ENCODE measurements around the gene RUBCNL.

RUBCNL gene

DNA sequence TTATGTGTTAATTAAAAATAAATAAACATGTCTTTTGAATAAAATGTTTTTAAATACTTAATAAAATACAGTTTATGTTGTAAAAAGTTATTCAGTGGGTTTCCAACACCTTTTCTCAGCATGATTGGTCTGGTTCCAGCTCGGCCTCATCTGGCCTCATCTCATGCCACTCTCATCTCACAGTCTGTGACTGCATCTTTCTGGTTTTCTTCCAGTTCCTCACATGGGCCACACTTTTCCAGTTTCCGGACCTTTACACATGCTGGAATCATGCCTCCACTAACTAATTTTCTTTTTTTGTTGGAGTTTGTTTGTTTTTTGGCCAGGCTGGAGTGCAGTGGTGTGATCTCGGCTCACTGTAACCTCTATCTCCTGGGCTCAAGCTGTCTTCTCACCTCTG is 82.5 kb downstream of the RUBCNL start:
- DNase-seq (ENCODE audit: low spot score) = no peak

DNA sequence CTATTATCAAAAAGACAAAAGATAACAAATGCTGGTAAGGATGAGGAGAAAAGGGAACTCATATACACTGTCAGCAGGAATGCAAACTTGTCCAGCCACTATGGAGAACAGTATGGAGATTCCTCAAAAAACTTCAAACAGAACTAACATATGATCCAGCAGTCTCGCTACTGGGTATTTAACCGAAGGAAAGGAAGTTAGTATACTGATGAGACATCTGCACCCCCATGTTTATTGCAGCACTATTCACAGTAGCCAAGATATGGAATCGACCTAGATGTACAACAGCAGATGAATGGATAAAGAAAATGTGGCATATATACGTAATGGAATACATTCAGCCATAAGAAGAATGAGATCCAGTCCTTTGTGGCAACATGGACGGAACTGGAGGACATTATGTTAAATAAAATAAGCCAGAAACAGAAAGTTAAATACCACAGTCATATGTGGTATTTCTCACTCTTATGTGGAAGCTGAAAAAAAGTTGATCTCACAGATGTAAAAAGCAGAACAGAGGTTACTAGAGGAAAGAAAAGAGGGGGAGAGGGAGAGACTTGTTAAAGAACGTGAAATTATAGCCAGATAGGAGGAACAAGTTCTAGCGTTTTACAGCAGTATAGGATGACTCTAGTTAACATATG is 83.2 kb downstream of the RUBCNL start:
- DNase-seq (ENCODE audit: low spot score) = no peak

DNA sequence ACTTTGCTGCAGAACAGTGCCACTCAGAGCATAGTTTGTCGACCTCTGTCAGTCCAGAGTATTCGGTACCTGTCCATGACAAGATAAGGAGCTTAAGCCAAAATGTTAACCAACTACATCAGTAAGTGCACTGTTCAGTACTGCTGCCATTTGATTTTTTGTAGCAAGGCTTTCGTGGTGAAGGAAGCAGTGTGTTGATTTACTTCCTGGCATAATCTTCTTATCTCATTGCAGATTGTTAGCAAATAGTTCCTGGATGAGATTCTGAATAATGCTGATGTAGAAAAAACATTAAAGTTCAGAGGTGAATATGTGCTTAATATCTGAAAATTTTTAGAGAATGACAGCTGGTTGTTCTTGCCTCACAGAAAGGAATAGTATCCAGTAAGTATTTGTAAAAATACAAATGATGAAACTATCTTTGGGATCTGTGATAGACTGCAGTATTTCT is 89.7 kb downstream of the RUBCNL start:
- peak; percentile 17 for DNase-seq (ENCODE audit: low spot score)

DNA sequence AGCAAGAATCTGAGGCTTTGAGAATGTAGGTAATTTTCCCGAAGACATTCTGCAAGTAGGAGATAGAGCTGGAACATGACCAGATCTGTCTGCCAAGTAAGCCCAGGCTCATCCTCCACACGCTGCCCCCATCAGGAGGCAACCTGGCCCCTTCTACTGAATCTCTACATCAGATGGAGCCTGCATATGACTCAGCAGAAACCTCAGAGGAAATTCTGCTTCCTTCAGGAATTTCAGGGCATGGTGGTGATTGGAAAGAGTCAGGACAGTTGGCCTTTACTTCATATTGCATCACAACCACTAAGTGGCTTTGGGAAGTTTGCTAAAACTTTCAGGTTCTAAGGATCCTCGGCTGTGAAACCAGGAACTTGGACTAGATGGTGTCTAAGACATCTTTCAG is 90.1 kb downstream of the RUBCNL start:
- no peak for DNase-seq (ENCODE audit: low spot score)

DNA sequence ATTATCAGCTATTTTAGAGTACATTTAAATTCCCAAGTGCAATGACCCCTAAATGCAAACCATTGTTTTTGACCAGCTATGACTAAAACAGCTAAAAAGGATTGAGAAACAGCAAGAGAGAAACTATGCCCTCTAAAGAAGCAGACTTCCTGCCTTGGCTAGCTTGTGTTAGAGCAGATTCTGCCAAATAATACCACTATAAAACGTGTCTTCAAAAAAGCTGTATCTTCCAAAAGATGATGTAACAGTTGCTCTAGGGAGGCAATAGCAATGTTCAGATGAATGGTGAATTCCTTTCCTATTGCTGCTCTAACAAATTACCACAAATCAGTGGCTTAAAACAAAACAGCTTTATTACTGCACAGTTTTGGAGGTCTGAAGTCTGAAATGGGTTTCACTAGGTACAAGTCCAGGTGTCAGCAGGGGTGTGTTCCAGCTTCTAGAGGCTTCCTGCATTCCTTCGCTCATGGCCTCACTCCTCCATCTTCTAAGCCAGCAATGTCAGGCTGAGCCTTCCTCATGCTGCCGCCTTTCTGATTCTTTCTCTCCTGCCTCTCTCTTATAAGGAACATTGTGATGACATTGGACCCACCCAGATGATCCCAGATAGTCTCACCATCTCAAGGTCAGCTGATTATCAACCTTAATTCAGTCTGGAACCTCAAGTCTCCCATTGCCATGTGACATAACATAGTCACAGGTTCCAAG is 90.8 kb downstream of the RUBCNL start:
- DNase-seq (ENCODE audit: low spot score) = peak; percentile 57

DNA sequence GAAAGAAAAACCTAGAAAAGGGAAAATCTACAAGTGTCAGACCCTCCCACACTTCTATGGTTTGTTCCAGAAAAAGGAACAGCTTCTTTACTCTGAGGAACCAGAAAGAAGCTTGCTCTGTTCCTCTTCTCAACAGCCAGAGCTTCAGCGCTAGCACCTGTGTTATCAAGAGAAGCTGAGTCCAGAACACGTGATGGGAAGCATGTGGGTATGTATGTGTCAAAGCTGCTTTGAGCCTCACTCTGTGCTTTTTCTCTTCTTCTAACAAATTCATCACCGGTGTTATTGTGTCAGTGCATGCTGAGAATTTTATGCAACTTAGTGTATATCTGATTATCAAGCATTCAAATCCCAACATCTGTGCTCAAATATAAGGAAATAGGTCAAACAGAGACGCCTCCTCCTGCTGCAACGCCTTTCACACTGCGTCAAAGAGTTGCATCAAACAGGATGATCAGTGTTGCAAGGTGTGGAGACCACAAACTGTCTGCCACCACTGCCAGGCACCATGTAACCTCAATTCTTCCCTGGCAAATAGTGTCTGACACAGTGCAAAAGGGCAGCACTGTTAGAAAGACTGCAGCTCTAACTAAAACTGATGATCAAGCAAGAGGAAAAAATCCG is 91.4 kb downstream of the RUBCNL start:
- DNase-seq (ENCODE audit: low spot score) = peak; percentile 75

DNA sequence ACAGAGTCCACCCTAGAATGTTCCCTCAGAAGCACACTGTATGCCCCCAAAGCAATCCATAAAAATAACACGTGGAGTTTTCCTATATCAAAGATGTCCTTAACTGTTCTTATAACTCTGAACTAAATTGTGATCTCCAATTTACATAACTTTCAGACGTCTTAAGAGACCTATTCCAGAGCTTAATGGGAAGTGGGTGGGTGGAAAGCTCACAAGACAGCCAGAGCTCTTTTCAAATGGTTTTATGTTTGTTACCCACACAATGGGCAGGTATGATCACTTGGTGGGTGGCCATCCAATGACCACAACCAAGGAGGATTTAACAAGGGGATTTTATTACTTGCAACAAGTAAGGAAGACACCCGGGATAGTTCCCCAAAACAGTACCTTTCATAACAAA is 93.6 kb downstream of the RUBCNL start:
- DNase-seq (ENCODE audit: low spot score) = no peak
